ENCODE data around the gene FN3KRP.

GRCh38 chr17:82704886-82705285, 11.6 kb upstream of the FN3KRP start:
- TF ChIP-seq CTCF (conservative IDR thresholded peaks at IDR 0.05) (no peak), ZFX (IDR thresholded peaks at IDR 0.05) (no peak)

All from C4-2B (cell line).